Esophagus muscularis mucosa (tissue), 4 donors: ENCODE data around the gene SLC10A1.
"Not testable (repeated sequence)": the region's sequence is repeated elsewhere in the genome, so short reads cannot be mapped to it uniquely, and the experiment has no call there.

ENCODE experiments used
- EP300 ChIP-seq: sonication (generic); formaldehyde crosslinking; IDR thresholded peaks from one replicate; pipeline ENCODE4 v1.6.1; 2017; ENCODE audit warnings: antibody characterized with exemption
- POLR2A ChIP-seq: fragments of 450-650 bp; IDR thresholded peaks from one replicate; pipeline ENCODE4 v1.6.1; 2017; ENCODE audit warnings: antibody characterized with exemption, moderate library complexity, mild to moderate bottlenecking, low read depth
- POLR2AphosphoS5 ChIP-seq, 2 donors: sonication (generic); formaldehyde crosslinking; IDR thresholded peaks; one replicate each; pipeline ENCODE4 v1.6.1; 2017; ENCODE audit warnings: antibody characterized with exemption in 2 of 2
- TF ChIP-seq, protein P1 (sequence below), 3 experiments: fragments of 200-600 bp in 2 of 3; fragments of 450-650 bp in 1 of 3; sonication (generic) in 2 of 3; IDR thresholded peaks; one replicate each; pipeline ENCODE4 v1.5.1; 2017 to 2019; ENCODE audit warnings: antibody characterized with exemption in 3 of 3, mild to moderate bottlenecking in 2 of 3, moderate library complexity in 1 of 3

- TF ChIP-seq, protein P1, sequence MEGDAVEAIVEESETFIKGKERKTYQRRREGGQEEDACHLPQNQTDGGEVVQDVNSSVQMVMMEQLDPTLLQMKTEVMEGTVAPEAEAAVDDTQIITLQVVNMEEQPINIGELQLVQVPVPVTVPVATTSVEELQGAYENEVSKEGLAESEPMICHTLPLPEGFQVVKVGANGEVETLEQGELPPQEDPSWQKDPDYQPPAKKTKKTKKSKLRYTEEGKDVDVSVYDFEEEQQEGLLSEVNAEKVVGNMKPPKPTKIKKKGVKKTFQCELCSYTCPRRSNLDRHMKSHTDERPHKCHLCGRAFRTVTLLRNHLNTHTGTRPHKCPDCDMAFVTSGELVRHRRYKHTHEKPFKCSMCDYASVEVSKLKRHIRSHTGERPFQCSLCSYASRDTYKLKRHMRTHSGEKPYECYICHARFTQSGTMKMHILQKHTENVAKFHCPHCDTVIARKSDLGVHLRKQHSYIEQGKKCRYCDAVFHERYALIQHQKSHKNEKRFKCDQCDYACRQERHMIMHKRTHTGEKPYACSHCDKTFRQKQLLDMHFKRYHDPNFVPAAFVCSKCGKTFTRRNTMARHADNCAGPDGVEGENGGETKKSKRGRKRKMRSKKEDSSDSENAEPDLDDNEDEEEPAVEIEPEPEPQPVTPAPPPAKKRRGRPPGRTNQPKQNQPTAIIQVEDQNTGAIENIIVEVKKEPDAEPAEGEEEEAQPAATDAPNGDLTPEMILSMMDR (IDR thresholded peaks at IDR 0.05): not testable (repeated sequence)
- TF ChIP-seq EP300; POLR2A; POLR2AphosphoS5 (IDR thresholded peaks at IDR 0.05): not testable (repeated sequence)
Observed at GRCh38 chr14:69813346-69813745, 16.3 kb upstream of the SLC10A1 start.
